Endothelial cell of umbilical vein (primary cell): ENCODE data around the gene RYR3.

Experiments
- CTCF ChIP-seq, 2 donors: IDR thresholded peaks; 1 replicate in 1 of 2; 2 replicates in 1 of 2; pipeline ENCODE4 v1.5.1; 2011; ENCODE audit warnings: low read length in 2 of 2, mild to moderate bottlenecking in 2 of 2, moderate library complexity in 2 of 2, control low read depth in 1 of 2, inconsistent platforms in 1 of 2, low read depth in 1 of 2; ENCODE audit not compliant: insufficient read depth in 1 of 2; ENCODE audit errors: extremely low read depth in 1 of 2
- EZH2 ChIP-seq: IDR thresholded peaks from 2 replicates; pipeline ENCODE4 v1.6.1; 2012; ENCODE audit warnings: borderline replicate concordance, low read depth, mild to moderate bottlenecking, moderate library complexity, low read length, inconsistent platforms; ENCODE audit not compliant: severe bottlenecking
- JUN ChIP-seq: IDR thresholded peaks from 2 replicates; pipeline ENCODE4 v1.6.1; 2011; ENCODE audit warnings: borderline replicate concordance, low read depth; ENCODE audit not compliant: insufficient read length, insufficient read depth
- POLR2A ChIP-seq: IDR thresholded peaks from 2 replicates; pipeline ENCODE4 v1.6.1; 2012; ENCODE audit warnings: low read depth, mild to moderate bottlenecking, control low read depth, low read length

- TF ChIP-seq CTCF (IDR thresholded peaks at IDR 0.05; ENCODE audit: extremely low read depth in 1 of 2, insufficient read depth in 1 of 2, low read depth in 1 of 2, low read length in 2 of 2), result no peak
- TF ChIP-seq JUN, result no peak
- no peak for TF ChIP-seq POLR2A
- TF ChIP-seq EZH2, result no peak
Observed at GRCh38 chr15:33710748-33711147, 400.0 kb downstream of the RYR3 start.
